Lower lobe of right lung (tissue), 2 donors: Measurements from ENCODE around the gene RTN1. TPM values are rescaled to one million over a fixed set of nuclear protein-coding genes. Genes with fewer than 3 reads are reported as not detected.

ENCODE experiments used
- ATAC-seq, 2 donors: fragments of 200-7000 bp; cut with Tn5 transposase; one replicate each; pipeline ENCODE4 v1.9.1; 2020 to 2022; ENCODE audit warnings: mild to moderate bottlenecking in 2 of 2, moderate library complexity in 2 of 2
- DNase-seq: peaks from one replicate; pipeline ENCODE4 v3.0.0-alpha.2; 2020
- H3K27ac ChIP-seq: fragments of 200-600 bp; one replicate; pipeline ENCODE4 v1.8.0; 2022
- H3K27me3 ChIP-seq: fragments of 200-600 bp; one replicate; pipeline ENCODE4 v1.8.0; 2022; ENCODE audit warnings: low read depth
- H3K36me3 ChIP-seq: fragments of 200-600 bp; one replicate; pipeline ENCODE4 v1.8.0; 2022; ENCODE audit warnings: mild to moderate bottlenecking
- H3K4me1 ChIP-seq: fragments of 200-600 bp; one replicate; pipeline ENCODE4 v1.8.0; 2022
- H3K4me3 ChIP-seq: fragments of 200-600 bp; one replicate; pipeline ENCODE4 v1.8.0; 2022; ENCODE audit warnings: mild to moderate bottlenecking
- H3K9me3 ChIP-seq: fragments of 200-600 bp; one replicate; pipeline ENCODE4 v1.8.0; 2022
- CTCF ChIP-seq: fragments of 200-600 bp; IDR thresholded peaks from one replicate; pipeline ENCODE4 v1.8.0; 2022; ENCODE audit warnings: antibody characterized with exemption, mild to moderate bottlenecking
- intact Hi-C: fragments of 100-400 bp; cut with DNase I; formaldehyde crosslinking; loops from one replicate; pipeline ENCODE4 v1.11.0; 2022
- total RNA-seq: library from RNA; stranded (reverse); fragmentation: NEBNext Ultra II Directional; extraction: Animal tissue kit (Norgen Biotek cat#: 25700); gene quantifications from one replicate; pipeline ENCODE4 v1.2.1, GENCODE V29; 2021
- donor health status: DM: no; HTN: yes; CAD: no; lungs with severe emphysema.

The RTN1 gene
- total RNA-seq, 1 donor from 2014 or later: 18.2 TPM

GRCh38 chr14:59869381-59870255 lies 958 bp downstream of the RTN1 start:
- ATAC-seq: peak; percentile 20 to 34
- peak overlapping the region; percentile 60 for H3K4me3 ChIP-seq
- intact Hi-C loops: no loop called here
- TF ChIP-seq CTCF: no peak
- H3K27me3 ChIP-seq: peaks cover 47% of the 10 kb centered on the region
- peak; percentile 44 for DNase-seq
- H3K27ac ChIP-seq: no peak overlapping the region
- peaks cover 16% of the 10 kb centered on the region for H3K4me1 ChIP-seq
- H3K36me3 ChIP-seq: no peaks in the 10 kb centered on the region
- no peaks in the 10 kb centered on the region for H3K9me3 ChIP-seq

- DNase-seq (no peak), ATAC-seq (no peak)
- H3K4me3 ChIP-seq: no peak overlapping the region
- intact Hi-C loops: no loop called here
- TF ChIP-seq CTCF: no peak
- no peaks in the 10 kb centered on the region for H3K9me3 ChIP-seq
- H3K27me3 ChIP-seq: peaks cover 46% of the 10 kb centered on the region
- no peaks in the 10 kb centered on the region for H3K36me3 ChIP-seq
- no peak overlapping the region for H3K27ac ChIP-seq
- peaks cover 16% of the 10 kb centered on the region for H3K4me1 ChIP-seq
Observed at GRCh38 chr14:59868021-59868420, 2.6 kb downstream of the RTN1 start.

GRCh38 chr14:59863806-59864525 lies 6.6 kb downstream of the RTN1 start:
- Histone ChIP-seq H3K4me1 (no peaks in the 10 kb centered on the region), H3K36me3 (no peaks in the 10 kb centered on the region), H3K9me3 (no peaks in the 10 kb centered on the region), H3K4me3 (no peak overlapping the region), H3K27me3 (peaks cover 7% of the 10 kb centered on the region), H3K27ac (no peak overlapping the region)
- DNase-seq (no peak), ATAC-seq (no peak)
- TF ChIP-seq CTCF: no peak
- intact Hi-C loops: no loop called here

- no peaks in the 10 kb centered on the region for H3K36me3 ChIP-seq
- TF ChIP-seq CTCF: no peak
- intact Hi-C loops: no loop called here
- DNase-seq (no peak), ATAC-seq (no peak)
- H3K27ac ChIP-seq: no peak overlapping the region
- H3K4me3 ChIP-seq: no peak overlapping the region
- H3K27me3 ChIP-seq: no peaks in the 10 kb centered on the region
- no peaks in the 10 kb centered on the region for H3K4me1 ChIP-seq
- H3K9me3 ChIP-seq: no peaks in the 10 kb centered on the region
Observed at GRCh38 chr14:59857328-59857727, 13.2 kb downstream of the RTN1 start.

- Histone ChIP-seq H3K27ac (no peak overlapping the region), H3K4me3 (no peak overlapping the region), H3K27me3 (no peaks in the 10 kb centered on the region), H3K36me3 (no peaks in the 10 kb centered on the region), H3K4me1 (no peaks in the 10 kb centered on the region), H3K9me3 (no peaks in the 10 kb centered on the region)
- intact Hi-C loops: no loop called here
- ATAC-seq (no peak), DNase-seq (no peak)
- no peak for TF ChIP-seq CTCF
Observed at GRCh38 chr14:59852350-59852749, 18.2 kb downstream of the RTN1 start.
